HG02623 (cell line): ENCODE measurements around the gene NUAK1.

Experiments used
- ATAC-seq: cut with Tn5 transposase; IDR thresholded peaks from one replicate; pipeline ENCODE4 v1.9.1; 2021; ENCODE audit warnings: moderate library complexity; ENCODE audit not compliant: unreplicated experiment

The NUAK1 gene

DNA sequence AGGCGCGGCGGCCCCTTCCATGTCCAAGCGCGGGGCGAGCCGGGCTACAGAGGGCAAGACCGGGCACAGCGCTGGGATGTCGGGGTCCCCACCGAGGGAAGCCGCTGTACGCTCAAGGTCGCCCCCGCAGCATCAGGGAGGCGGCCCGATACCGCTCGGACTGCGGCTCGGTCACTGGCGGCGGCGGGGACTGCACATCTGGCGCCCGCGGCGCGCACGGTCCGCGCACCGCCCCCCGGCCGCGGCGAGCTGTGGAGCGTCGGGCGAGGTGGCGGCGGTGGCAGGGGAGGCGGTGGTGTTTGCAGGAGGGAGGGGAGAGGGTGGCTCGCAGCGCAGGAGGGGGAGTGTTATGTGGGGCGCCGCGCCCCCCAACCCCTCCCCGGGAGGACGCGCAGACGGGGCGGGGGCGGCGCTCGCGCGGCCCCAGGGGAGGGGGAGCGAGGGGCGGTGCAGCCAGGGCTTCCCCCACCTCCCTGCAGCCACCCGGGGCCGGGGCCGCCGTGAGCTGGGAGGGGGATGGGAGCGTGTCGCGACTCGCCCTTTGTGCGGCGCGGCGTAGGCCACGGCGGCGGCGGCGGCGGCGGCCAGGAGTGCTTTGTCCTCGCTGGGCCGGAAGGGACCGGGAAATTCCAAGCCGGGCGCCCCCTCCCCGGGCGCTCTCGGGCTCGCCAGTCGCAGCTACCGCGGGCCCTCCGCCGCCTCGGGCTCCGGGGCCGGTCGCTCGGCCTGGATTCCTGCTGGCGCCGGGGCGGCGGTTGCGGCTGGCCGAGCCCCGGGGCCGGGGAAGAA is at the start of gene NUAK1:
TSS of gene NUAK1 (minus strand) at position 322 of the 789 bp plus-strand sequence. CDS start at position 21, 301 bp downstream.
- ATAC-seq, result no peak

DNA sequence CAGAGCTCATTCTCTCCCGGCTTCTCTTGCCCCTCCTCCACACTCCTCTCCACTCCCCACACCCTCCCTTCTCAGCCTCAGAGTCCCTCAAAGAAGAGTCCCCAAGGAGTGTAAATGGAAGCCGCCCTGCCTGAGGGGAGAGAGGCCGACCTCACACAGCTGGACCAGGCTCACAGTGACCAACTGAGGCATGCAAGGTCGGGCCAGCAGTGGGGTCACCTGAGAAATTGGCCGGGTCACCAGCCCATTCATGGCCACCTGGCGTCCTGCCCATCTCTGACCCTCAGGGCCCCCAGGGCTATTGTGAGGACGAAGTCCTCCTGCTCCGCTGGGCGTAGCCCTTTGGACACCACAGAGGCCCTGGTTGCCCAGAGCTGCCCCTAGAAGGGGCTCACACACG is 49.5 kb upstream of the NUAK1 start:
- ATAC-seq, result no peak

DNA sequence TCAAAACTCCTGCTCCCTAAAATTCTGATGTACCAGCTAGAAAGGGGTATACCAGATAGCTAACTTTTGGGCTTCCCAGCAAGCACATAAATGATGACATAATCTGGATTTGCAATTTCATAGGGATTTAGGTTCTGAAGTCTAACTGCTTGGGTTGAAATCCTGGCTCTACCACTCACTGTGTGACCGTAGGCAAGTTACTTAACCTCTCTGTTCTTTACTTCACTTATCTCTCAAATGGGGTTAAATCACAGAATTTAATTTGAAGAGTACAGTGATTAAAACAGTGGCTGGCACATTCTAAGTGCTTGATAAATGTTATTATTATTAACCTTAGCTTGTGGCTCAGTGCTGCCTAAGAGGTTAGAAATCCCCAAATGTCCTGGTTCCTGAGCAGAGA is 49.1 kb upstream of the NUAK1 start:
- no peak for ATAC-seq

GRCh38 chr12:106187155-106187789 is 48.5 kb upstream of the NUAK1 start:
- no peak for ATAC-seq

- ATAC-seq, result no peak
Observed at GRCh38 chr12:106183735-106184134, 45.0 kb upstream of the NUAK1 start.

DNA sequence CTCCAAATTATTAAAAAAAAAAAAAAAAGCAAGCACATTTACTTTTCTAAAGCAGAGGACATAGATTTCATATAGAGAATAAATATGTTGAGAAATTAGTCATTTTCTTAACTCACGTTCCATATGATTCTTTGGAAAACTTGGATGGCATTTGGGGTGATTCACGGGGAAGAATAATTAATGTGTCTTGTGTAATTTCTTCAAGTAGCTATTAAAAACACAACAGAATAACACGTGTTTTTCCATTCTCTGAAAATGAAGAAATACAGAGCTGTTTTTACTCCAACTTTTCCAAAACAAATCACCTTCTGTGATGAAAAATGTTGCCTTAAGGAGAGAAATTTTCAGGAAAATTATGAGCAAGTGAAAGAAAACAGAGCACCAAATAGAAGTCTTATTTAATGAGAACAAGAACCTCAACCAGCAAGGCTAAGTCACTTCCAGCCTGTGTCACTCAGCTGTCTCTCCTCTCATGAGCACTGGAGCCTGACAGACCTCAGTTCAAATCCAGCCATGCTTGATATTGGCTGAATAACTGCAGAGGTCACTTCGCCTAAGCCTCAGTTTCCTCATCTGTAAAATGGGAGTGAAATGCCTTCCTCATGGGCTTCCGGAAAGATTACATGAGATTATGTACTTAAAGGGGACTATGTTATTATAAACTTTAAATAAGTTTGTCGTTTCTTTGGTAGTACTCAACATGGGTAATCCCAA is 42.8 kb upstream of the NUAK1 start:
- no peak for ATAC-seq

DNA sequence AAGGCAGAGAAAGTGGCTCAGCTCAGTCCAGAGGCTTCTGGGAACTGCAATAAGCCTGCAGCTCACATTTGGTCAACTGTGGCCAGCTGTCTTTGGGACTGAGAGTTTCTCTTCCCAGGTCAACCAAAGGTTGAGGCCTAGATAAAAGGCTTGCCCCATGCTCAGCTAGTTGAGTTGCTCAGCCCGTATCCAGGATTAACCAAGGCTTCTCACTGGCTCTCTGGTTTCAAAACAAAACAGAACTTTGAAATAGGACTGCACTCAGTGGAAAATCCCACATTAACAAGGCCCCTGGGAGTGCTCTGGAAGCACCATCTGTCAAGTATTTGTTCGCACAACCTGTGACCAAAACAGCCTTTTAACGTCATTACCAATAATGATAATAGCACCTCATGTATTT is 40.3 kb upstream of the NUAK1 start:
- no peak for ATAC-seq

- ATAC-seq, result no peak
Observed at GRCh38 chr12:106178562-106178961, 39.8 kb upstream of the NUAK1 start.

DNA sequence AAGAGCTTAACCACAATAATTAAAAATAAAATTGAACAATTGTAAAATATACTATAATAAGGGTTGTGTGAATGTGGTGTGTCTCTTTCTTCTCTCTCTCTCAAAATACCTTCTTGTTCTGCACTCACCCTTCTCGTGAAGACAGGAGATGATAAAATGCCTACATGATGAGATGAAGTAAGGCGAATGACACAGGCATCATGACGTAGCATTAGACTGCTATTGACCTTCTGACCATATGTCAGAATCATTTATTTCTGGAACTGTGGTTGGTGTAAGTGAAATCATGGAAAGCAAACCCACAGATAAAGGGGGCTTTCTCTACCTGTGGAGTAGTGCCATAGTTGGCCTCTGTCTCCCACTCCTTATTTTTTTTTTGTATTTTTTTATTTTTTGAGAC is 37.8 kb upstream of the NUAK1 start:
- no peak for ATAC-seq

DNA sequence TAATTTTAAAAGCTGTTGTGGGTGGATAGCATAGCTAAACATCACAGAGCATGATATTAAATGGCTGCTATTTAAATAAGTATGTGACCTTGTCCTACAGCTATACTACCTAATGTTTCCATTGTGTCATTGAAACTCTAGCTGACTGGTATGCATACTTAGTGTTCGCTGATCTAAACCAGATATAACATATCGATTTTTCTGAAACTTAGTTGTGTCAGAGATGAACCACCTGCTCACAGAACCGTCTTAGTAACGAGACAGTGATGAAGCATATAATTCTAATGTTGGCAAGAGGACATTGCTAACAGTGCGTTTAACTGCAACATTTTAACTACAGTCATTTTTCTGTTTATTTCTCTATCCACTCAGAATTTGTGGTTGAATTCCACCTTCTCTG is 36.1 kb upstream of the NUAK1 start:
- ATAC-seq, result no peak

GRCh38 chr12:106173442-106173841 is 34.7 kb upstream of the NUAK1 start:
- ATAC-seq, result no peak

DNA sequence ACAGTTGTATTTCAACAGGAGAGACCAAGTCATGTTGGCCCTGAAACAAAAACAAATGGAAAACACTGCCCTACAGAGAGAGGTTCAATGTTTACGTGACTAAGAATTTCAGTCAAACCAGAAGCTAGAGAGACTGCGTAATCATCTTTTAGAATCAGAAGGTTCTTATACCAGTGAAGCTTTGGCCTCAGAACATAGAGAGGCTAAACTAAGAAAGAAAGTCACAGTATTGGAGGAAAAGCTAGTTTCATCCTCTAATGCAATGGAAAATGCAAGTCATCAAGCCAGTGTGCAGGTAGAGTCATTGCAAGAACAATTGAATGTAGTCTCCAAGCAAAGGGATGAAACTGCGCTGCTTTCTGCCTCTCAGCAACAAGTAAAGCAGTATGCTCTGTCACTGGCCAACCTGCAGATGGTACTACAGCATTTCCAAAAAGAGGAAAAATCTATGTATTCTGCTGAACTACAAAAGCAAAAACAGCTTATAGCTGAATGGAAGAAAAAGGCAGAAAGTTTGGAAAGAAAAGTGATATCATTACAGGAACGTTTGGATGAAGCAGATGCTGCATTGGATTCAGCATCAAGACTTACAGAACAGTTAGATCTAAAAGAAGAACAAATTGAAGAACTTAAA is 32.5 kb upstream of the NUAK1 start:
- ATAC-seq, result no peak

- ATAC-seq, result no peak
Observed at GRCh38 chr12:106170285-106170684, 31.5 kb upstream of the NUAK1 start.

DNA sequence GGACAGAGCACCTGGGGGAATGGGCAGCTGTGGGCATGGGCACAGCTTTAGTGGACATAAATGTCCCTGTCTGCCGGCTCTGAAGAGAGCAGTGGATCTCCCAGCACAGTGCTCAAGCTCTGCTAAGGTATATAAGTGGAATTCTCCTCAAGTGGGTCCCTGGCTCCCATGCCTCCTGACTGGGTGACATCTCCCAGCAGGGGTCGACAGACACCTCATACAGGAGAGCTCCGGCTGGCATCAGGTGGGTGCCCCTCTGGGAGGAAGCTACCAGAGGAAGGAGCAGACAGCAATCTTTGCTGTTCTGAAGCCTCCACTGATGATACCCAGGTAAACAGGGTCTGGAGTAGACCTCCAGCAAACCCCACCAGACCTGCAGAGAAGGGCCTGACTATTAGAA is 25.0 kb upstream of the NUAK1 start:
- ATAC-seq, result no peak

- no peak for ATAC-seq
Observed at GRCh38 chr12:106161491-106161890, 22.7 kb upstream of the NUAK1 start.

- ATAC-seq, result no peak
Observed at GRCh38 chr12:106160915-106161314, 22.2 kb upstream of the NUAK1 start.

DNA sequence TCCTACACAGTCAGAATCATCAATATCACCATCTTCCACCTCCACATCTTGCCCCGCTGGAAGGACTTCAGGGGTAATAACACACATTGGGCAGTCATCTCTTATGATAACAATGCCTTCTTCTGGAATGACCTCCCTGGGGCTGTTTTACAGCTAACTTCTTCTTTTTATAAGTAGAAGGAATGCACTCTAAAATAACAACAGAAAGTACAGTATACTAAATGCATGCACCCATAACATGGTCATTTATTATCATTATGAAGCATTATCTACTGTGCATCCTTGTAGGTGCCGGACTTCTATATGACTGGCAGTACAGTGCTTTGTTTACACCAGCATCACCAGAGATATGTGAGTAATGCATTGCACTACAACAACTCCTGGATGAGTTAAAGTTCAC is 19.0 kb upstream of the NUAK1 start:
- ATAC-seq, result no peak

- ATAC-seq, result no peak
Observed at GRCh38 chr12:106154751-106155273, 16.1 kb upstream of the NUAK1 start.

- no peak for ATAC-seq
Observed at GRCh38 chr12:106152334-106152733, 13.6 kb upstream of the NUAK1 start.

DNA sequence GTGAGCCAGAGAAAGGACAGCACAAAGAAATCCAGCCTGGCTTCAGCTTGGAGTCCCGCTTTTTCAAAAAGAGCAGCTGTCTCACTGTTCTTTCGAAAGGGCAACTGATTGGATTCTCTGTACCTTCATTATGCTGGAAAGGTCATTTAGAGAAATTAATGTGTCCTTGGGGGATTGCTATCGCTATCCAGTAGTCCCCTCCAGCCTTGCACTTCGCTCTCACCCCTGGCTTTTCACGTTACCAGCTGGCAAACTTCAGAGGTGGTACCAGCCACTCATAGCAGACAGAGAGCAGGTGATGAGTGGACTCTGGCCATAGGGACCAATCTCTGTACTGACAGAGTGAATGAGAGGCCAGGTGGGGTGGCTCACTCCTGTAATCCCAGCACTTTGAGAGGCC is 11.8 kb upstream of the NUAK1 start:
- no peak for ATAC-seq

- ATAC-seq, result no peak
Observed at GRCh38 chr12:106149096-106149784, 10.5 kb upstream of the NUAK1 start.
